Cardiac fibroblast (primary cell): ENCODE measurements around the gene MEI1.
A peak's percentile ranks its signal among the peaks of the same experiment; 100 is the strongest.

Experiments used
- DNase-seq, 2 donors: peaks; one replicate each; pipeline versions ENCODE4 v3.0.0 to v3.0.0-alpha.2; 2010; ENCODE audit warnings: low read depth in 2 of 2
- H3K4me3 ChIP-seq, 2 donors: replicated peaks in 1 of 2; 1 replicate in 1 of 2; 2 replicates in 1 of 2; pipeline ENCODE4 v1.5.1; 2011; ENCODE audit warnings: low read depth in 2 of 2, low read length in 2 of 2, mild to moderate bottlenecking in 2 of 2, moderate library complexity in 1 of 2
- CTCF ChIP-seq: IDR thresholded peaks from one replicate; pipeline ENCODE4 v1.5.1; 2011; ENCODE audit warnings: low read depth, mild to moderate bottlenecking, low read length, inconsistent platforms

Gene MEI1

GRCh38 chr22:41742918-41743317, 43.6 kb downstream of the MEI1 start:
- no peak for TF ChIP-seq CTCF
- H3K4me3 ChIP-seq = no peak overlapping the region
- no peak for DNase-seq

- no peak for DNase-seq
- no peak for TF ChIP-seq CTCF
- H3K4me3 ChIP-seq = no peak overlapping the region
Observed at GRCh38 chr22:41745968-41746367, 46.7 kb downstream of the MEI1 start.

GRCh38 chr22:41746567-41747400, 47.5 kb downstream of the MEI1 start:
- peak; percentile 89 for TF ChIP-seq CTCF
- peak; percentile 87 to 88 for DNase-seq
- H3K4me3 ChIP-seq = no peak overlapping the region

- no peak overlapping the region for H3K4me3 ChIP-seq
- no peak for DNase-seq
- no peak for TF ChIP-seq CTCF
Observed at GRCh38 chr22:41752011-41752970, 53.0 kb downstream of the MEI1 start.

- no peak for TF ChIP-seq CTCF
- H3K4me3 ChIP-seq = no peak overlapping the region
- no peak for DNase-seq
Observed at GRCh38 chr22:41753984-41754383, 54.7 kb downstream of the MEI1 start.

GRCh38 chr22:41757502-41757901, 58.2 kb downstream of the MEI1 start:
- no peak for DNase-seq
- no peak overlapping the region for H3K4me3 ChIP-seq
- TF ChIP-seq CTCF = no peak
